GM21723 (cell line): ENCODE measurements around the gene ABRACL.
"Not testable (repeated sequence)": the region's sequence is repeated elsewhere in the genome, so short reads cannot be mapped to it uniquely, and the experiment has no call there.

ENCODE experiments used
- ATAC-seq: cut with Tn5 transposase; IDR thresholded peaks from one replicate; pipeline ENCODE4 v1.9.1; 2021; ENCODE audit warnings: mild to moderate bottlenecking, moderate library complexity; ENCODE audit not compliant: unreplicated experiment

The ABRACL gene

GRCh38 chr6:139010674-139011073 is 17.9 kb upstream of the ABRACL start:
- ATAC-seq, result no peak

- no peak for ATAC-seq
Measured at GRCh38 chr6:139011980-139012379, 16.6 kb upstream of the ABRACL start.

DNA sequence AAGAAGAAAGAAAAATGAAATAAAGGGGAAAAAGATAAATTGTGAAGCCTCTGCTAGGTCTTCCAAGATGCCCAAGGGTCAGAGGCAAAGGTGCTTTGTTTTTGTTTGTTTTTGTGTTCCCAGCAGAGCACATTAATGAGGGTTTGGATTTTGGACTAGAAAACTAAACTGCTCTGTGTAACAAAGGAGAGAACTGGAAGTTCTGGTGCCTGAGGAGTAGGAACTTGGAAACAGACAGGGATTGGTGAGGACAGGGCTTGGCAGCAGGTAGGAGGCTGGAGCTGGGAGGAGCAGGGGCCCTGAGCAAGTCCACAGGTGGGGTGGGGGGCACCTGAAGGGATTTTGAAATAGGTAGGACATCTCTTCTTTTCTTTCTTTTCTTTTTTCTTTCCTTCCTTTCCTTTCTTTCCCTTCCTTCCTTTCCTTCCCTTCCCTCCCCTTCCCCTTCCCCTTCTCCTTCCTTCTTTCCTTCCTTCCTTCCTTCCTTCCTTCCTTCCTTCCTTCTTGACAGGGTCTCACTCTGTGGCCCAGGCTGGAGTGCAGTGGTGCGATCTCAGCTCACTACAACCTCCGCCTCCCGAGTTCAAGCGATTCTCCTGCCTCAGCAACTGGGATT is 15.3 kb upstream of the ABRACL start:
- ATAC-seq, result no peak

DNA sequence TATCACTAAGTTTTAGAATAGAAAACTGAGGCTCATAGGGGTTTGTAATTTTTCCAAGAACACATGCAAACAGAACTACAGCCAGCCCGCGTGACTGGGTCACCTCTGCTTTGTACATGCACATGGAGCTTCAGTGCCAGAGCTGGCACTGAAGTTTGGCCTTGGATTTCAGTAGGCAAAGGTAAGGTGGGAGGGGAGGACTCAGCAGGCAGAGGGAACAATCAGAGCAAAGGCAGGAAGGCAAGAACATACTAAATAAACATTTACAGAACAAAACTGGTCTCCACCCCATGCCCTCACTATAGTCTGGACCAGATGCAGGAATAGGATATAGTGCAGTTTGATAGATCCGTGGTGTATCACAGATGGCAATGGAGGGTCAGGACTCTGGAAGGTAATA is 13.6 kb upstream of the ABRACL start:
- ATAC-seq, result no peak

DNA sequence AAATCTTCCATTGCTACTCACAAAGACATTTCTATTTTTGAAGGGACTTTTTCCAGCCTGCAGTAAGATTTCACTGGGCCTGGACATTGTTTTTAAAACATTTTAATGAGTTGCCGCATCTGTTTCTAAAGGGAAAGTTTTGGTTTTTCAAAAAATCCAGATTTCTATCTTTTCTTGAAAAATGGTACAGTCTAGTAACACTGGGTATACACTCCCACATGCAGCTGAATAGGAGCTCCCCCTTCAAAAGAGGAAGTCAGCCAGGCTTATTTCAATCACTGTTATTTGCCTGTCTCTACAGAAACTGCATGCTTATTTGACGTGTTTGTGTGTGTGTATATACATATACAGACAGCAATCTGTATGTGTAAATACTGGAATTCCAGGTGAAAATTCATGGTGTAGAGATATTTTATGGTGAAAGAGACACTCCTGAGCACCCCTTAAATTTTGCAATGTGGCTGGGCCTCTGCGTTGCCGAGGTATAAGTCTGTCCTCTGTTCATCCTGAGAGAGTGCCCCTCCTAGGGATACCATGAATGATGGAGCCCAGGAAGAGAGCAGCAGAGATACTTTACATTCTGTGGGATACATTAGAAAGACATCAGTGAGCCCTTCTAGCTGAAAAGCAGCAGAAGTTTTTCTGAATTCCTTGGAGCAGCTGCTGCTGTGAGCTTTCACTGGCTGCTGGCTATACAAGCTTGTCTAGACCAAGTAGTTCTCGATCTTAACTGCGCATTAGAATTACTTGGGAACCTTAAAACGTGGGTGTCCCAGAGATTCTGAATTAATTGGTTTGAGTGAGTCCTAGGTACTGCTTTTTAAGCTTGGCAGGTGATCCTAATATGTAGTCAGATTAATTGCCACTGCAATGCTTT is 12.0 kb upstream of the ABRACL start:
- ATAC-seq, result peak; percentile 87

DNA sequence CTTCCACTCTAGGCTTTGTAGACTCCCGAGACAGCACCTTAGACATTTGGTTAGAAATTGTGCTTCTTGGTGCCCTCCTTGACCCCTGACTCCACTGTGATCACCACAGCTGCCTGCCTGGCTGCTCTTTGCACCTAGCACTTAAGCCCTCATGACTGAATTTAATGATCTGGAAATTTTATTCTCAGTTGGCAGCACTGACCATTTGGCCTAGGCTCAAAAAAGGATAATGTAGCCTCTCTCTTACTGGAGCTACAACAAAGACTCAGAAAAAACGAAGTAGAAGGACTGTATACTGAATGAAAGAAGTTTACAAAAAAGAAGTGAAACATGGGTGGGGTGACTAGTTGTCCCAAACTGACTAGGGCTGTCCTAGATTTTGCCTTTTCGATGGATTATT is 11.3 kb upstream of the ABRACL start:
- ATAC-seq, result no peak

- ATAC-seq, result no peak
Measured at GRCh38 chr6:139019722-139020121, 8.8 kb upstream of the ABRACL start.

DNA sequence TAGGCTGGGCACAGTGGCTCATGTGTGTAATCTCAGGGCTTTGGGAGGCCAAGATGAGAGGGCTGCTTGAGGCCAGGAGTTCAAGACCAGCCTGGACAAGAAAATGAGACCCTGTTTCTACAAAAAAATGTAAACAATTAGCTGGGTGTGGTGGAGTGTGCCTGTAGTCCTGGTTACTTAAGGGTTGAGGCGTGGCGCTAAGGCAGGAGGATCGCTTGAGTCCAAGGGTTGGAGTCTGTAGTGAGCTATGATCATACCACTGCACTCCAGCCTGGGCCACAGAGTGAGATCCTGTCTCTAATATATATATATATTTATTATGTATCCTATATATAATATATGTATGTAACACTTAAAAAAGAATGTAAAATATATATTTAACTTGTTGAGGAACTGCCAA is 7.9 kb upstream of the ABRACL start:
- no peak for ATAC-seq

DNA sequence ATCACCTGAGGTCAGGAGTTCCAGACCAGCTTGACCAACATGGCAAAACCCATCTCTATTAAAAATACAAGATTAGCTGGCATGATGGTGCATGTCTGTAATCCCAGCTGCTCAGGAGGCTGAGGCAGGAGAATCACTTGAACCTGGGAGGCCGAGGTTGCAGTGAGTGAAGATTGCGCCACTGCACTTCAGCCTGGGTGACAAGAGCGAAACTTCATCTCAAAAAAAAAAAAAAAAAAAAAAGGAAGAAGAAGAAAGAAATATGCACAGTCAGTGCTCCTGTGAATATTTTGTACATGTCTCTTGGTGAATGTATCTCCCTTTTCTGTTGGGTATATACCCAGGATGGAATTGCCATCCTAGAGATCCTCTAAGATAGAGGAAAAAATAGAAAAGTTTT is 3.1 kb upstream of the ABRACL start:
- not testable (repeated sequence) for ATAC-seq

DNA sequence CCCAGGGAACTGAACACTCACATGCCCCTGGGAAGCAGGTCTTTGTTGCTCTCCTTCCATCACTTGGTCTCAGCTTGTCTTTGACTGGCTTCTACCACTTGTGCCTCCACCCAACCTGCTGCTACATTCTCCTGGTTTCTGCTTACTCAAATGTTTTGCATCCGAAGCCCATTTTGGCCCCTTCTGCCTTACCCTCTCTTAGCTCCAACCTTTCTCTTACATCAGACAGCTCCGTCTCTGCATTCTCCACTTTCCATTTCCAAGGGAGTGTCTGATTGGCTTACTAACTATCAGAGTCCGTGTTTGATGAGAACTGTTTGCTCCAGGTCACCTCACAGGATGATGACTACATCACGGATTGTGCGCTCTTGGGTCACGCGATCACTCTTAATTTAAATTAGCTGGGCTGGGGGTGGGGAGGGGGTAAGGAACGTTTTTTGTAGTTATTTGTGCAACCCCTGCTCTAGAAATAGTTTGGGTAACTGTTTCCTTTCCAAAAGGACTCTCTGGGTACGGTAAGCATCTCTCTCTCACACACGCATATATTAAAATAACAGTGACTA is 844 bp upstream of the ABRACL start:
- no peak for ATAC-seq

- peak; percentile 3 for ATAC-seq
Measured at GRCh38 chr6:139028215-139028657, 309 bp upstream of the ABRACL start.

DNA sequence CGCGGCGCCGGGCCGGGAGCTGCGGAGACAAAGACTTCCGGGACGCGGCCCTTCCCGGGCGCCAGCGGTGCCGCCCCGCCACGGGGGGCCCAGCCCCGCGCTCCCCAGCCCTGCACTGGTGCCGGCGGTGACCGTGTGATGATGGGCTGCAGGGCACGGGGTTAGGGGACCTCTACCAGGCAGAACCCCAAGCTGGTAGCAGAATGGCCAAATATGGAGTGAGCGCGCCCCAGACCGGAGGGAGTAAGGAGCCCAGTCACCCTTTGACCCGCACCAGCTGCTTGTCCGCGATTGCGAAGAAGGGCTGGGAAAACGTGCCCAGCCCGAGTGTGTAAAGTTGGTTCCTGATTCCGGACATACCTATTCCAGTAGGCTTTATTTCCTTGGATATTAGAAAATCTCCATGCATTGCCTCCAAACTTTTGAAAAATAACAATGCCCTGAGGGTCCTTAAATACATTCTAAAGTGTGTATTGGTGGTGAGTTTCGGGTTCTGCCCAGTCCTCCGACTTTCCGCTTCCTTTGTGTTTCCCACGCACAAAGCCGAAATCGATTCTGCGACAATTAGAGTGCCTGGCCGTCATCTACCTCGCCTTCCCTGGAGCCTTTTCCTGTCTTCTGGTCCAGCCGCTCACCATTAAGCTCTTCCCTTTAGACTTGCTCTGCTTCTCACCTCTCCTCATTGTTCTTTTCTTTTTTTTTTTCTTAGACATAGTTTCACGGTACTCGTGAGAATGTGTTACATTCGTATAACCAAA is 1.1 kb downstream of the ABRACL start:
- peak; percentile 33 for ATAC-seq

GRCh38 chr6:139030228-139030963 is 1.9 kb downstream of the ABRACL start:
- peak; percentile 49 for ATAC-seq

DNA sequence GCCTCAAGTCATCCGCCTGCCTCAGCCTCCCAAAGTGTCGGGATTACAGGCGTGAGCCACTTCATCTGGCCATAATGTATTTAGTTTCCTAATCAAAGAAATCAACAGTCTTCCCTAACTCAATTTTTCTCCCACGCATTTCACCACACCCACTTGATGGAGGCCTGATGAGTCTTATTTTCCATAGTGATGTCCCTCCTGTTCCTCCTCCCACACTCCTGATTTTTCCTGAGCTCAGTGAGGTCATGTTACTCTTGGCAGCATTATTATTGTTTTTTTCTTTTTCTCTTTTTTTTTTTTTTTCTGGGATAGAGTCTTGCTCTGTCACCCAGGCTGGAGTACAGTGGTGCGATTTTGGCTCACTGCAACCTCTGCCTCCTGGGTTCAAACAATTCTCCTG is 8.9 kb downstream of the ABRACL start:
- ATAC-seq, result no peak

GRCh38 chr6:139044250-139044649 is 15.7 kb downstream of the ABRACL start:
- no peak for ATAC-seq

GRCh38 chr6:139047677-139048076 is 19.1 kb downstream of the ABRACL start:
- ATAC-seq, result no peak

GRCh38 chr6:139048912-139049311 is 20.4 kb downstream of the ABRACL start:
- not testable (repeated sequence) for ATAC-seq

DNA sequence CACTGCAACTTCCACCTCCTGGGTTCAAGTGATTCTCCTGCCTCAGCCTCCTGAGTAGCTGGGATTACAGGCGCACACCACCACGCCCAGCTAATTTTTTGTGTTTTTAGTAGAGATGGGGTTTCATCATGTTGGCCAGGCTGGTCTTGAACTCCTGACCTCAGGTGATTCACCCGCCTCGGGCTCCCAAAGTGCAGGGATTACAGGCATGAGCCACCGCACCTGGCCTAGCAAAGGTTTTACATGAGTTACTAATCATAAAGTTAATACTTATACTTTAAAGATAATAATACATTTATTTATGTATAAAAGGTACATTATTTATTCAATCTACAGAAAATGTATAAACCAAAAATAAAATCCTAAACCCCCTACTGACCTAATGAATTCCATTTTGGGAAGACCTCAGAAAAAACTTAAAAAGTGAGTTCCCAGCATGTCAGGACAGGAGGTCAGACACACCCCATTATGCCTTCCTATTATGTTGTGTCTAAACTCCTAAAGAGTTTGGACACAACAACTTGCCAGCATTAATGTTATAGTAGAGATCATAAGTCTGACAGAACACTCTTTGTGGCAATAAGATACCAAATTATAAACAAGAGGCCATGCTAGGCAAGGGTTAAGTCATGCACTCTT is 21.7 kb downstream of the ABRACL start:
- not testable (repeated sequence) for ATAC-seq

- no peak for ATAC-seq
Measured at GRCh38 chr6:139050770-139051313, 22.3 kb downstream of the ABRACL start.
